ENCODE data around the gene SORL1.

DNA sequence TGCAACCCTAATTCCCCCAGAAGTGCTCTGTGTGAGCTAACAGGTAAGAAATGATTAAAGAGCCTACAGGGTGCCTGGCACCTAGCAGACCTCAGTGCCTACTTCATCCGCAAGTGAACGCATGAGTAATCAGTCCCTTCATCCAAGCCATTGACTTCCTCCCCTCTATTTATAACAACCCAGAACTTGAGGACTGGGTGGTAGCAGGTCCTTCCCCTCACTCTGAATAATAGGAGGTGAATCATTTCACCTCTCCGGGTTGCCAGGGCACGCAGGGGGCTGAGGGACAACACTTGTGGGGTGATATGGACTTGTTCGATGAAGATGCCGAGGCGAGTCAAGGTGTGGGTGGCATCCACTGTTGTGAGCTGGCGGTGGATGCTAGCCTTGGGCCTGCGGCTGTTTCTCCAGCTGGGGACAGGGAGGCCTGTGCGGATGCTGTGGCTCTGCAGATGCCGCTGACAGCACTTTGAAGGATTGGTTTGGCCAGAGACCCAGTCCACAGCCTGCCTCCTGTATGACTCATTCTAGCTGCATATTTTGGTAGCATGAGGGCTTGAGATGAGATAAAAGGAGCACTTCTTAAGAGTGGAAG lies 12.3 kb downstream of the SORL1 start:
- TF ChIP-seq, protein P1, sequence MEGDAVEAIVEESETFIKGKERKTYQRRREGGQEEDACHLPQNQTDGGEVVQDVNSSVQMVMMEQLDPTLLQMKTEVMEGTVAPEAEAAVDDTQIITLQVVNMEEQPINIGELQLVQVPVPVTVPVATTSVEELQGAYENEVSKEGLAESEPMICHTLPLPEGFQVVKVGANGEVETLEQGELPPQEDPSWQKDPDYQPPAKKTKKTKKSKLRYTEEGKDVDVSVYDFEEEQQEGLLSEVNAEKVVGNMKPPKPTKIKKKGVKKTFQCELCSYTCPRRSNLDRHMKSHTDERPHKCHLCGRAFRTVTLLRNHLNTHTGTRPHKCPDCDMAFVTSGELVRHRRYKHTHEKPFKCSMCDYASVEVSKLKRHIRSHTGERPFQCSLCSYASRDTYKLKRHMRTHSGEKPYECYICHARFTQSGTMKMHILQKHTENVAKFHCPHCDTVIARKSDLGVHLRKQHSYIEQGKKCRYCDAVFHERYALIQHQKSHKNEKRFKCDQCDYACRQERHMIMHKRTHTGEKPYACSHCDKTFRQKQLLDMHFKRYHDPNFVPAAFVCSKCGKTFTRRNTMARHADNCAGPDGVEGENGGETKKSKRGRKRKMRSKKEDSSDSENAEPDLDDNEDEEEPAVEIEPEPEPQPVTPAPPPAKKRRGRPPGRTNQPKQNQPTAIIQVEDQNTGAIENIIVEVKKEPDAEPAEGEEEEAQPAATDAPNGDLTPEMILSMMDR (IDR thresholded peaks at IDR 0.05), result no peak
- TF ChIP-seq POLR2A (IDR thresholded peaks at IDR 0.05) (no peak), EP300 (IDR thresholded peaks at IDR 0.05) (no peak)
